Mucosa of stomach (tissue), 1 donor: Measurements from ENCODE around the gene KCNG4.
"Not testable (repeated sequence)": the region's sequence is repeated elsewhere in the genome, so short reads cannot be mapped to it uniquely, and the experiment has no call there.

Source experiments
- H3K27me3 ChIP-seq: one replicate; pipeline ENCODE4 v1.7.0; 2013; ENCODE audit warnings: mild to moderate bottlenecking, low read length; ENCODE audit not compliant: control insufficient read depth, insufficient read depth
- H3K36me3 ChIP-seq: one replicate; pipeline ENCODE4 v1.7.0; 2013; ENCODE audit warnings: low read length; ENCODE audit not compliant: control insufficient read depth, insufficient read depth
- H3K4me1 ChIP-seq: one replicate; pipeline ENCODE4 v1.7.0; 2013; ENCODE audit warnings: mild to moderate bottlenecking, low read length; ENCODE audit not compliant: control insufficient read depth, insufficient read depth
- H3K4me3 ChIP-seq: one replicate; pipeline ENCODE4 v1.7.0; 2013; ENCODE audit warnings: low read length
- H3K9ac ChIP-seq: one replicate; pipeline ENCODE4 v1.7.0; 2013; ENCODE audit warnings: mild to moderate bottlenecking, low read length, moderate library complexity
- H3K9me3 ChIP-seq: one replicate; pipeline ENCODE4 v1.7.0; 2013; ENCODE audit warnings: mild to moderate bottlenecking, low read length, moderate library complexity; ENCODE audit not compliant: control insufficient read depth
- donor health status: Pancreatic carcinoma.

The KCNG4 gene

DNA sequence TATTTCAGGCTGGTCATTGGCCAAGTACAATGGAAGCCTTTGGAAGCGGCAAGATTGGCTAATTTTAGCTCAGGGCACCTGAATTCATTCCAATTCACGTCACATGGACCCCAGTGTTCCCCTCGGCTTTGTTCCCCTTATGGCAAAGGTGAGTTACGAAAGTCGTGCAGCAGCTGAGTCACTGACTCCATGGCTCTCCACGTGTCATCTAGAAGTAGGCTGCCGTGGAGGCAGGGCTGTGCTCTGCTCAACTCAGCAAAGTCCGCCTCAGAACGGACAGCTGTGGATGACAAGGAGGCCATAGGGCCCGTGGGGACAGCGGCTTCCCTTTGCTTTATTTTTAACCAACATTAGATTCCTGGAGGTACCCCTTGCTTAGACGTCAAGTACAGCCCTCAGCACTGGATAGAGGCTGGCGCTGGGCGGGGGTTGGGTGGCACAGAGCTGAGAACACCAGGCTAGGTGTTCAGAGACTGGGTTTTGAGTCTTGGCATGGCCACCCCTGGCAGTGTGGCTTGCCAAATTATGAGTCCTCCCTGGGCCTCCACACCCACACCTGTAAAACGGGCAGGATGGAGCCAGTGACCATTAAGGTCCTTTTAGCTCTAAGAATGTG is 25.3 kb downstream of the KCNG4 start:
- Histone ChIP-seq H3K4me1 (no peaks in the 10 kb centered on the region), H3K9me3 (no peaks in the 10 kb centered on the region), H3K27me3 (no peaks in the 10 kb centered on the region), H3K9ac (no peak overlapping the region), H3K4me3 (no peak overlapping the region), H3K36me3 (no peaks in the 10 kb centered on the region)

DNA sequence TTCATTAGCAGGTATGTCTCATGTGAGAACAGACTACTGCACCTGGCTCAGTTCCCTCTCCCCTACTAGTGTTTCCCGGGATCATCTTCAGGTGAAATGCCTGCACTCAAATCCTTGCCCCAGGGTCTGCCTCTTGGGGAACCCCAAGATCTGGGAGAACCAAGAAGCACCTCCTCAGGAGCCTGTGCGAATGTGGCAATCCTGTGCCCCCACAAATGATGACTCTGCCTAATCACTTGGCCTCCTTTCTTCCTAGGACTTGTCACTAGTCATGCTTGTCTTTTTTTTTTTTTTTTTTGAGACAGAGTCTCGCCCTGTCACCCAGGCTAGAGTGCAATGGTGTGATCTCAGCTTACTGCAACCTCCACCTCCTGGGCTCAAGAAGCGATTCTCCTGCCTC is 27.2 kb downstream of the KCNG4 start:
- Histone ChIP-seq H3K4me1 (no peaks in the 10 kb centered on the region), H3K27me3 (no peaks in the 10 kb centered on the region), H3K4me3 (no peak overlapping the region), H3K9ac (no peak overlapping the region), H3K36me3 (no peaks in the 10 kb centered on the region), H3K9me3 (no peaks in the 10 kb centered on the region)

DNA sequence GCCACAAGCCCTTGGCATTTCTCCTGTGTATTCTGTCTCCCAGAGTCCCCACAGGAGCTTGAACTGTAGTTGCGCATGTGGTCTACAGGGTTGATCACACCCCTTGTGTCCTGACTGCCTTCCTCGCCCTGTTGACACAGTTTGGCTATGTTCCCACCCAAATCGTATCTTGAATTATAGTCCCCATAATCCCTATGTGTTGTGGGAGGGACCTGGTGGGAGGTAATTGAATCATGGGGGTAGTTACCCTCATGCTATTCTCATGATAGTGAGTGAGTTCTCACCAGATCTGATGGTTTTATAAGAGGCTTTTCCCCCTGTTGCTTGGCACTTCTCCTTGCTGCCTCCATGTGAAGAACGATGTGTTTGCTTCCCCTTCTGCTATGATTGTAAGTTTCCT is 27.7 kb downstream of the KCNG4 start:
- no peaks in the 10 kb centered on the region for H3K27me3 ChIP-seq
- no peak overlapping the region for H3K9ac ChIP-seq
- no peaks in the 10 kb centered on the region for H3K36me3 ChIP-seq
- H3K9me3 ChIP-seq = no peaks in the 10 kb centered on the region
- H3K4me3 ChIP-seq = no peak overlapping the region
- H3K4me1 ChIP-seq = no peaks in the 10 kb centered on the region

- no peaks in the 10 kb centered on the region for H3K36me3 ChIP-seq
- H3K9me3 ChIP-seq = no peaks in the 10 kb centered on the region
- no peak overlapping the region for H3K4me3 ChIP-seq
- H3K9ac ChIP-seq = no peak overlapping the region
- H3K4me1 ChIP-seq = no peaks in the 10 kb centered on the region
- H3K27me3 ChIP-seq = no peaks in the 10 kb centered on the region
Observed at GRCh38 chr16:84209989-84210388, 29.8 kb downstream of the KCNG4 start.

GRCh38 chr16:84207879-84208278 is 31.9 kb downstream of the KCNG4 start:
- Histone ChIP-seq H3K4me1 (no peaks in the 10 kb centered on the region), H3K36me3 (no peaks in the 10 kb centered on the region), H3K9me3 (no peaks in the 10 kb centered on the region), H3K4me3 (no peak overlapping the region), H3K9ac (no peak overlapping the region), H3K27me3 (no peaks in the 10 kb centered on the region)

DNA sequence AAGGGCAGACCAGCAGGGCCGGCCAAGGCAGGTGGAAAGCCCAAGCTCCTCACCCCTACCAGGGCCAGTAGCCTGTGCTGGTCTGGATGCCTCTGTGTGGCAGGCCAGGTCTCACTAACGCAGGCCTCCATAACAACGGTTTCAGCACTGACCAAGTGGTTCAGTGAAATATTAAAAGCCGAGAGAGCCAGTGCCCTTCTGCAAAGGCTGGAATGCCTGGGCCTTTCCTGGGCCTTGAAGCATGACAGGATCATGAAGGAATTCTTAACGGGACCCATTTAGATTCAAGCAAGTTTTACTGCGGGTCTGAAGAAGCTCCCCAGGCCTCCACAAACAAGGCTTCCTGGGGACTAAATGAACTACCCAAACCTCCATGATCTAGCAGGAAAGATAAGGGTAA is 32.6 kb downstream of the KCNG4 start:
- no peaks in the 10 kb centered on the region for H3K9me3 ChIP-seq
- no peaks in the 10 kb centered on the region for H3K27me3 ChIP-seq
- no peak overlapping the region for H3K9ac ChIP-seq
- no peak overlapping the region for H3K4me3 ChIP-seq
- no peaks in the 10 kb centered on the region for H3K36me3 ChIP-seq
- no peaks in the 10 kb centered on the region for H3K4me1 ChIP-seq

- Histone ChIP-seq H3K36me3 (no peaks in the 10 kb centered on the region), H3K9ac (no peak overlapping the region), H3K9me3 (no peaks in the 10 kb centered on the region), H3K4me1 (no peaks in the 10 kb centered on the region), H3K4me3 (no peak overlapping the region), H3K27me3 (no peaks in the 10 kb centered on the region)
Observed at GRCh38 chr16:84205976-84206691, 33.7 kb downstream of the KCNG4 start.

DNA sequence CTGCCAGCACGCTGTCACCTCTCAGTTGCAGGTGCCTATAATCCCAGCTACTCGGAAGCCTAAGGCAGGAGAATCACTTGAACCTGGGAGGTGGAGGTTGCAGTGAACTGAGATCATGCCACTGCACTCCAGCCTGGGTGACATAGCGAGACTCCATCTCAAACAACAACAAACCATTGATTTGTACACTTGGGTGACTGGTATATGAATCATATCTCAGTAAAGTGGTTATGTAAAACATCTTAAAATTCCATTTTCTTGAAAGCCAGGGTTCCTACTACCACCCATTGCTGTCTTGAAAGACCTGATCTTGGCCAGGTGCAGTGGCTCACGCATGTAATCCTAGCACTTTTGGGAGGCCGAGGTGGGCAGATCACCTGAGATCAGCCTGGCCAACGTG is 34.7 kb downstream of the KCNG4 start:
- not testable (repeated sequence) for H3K9ac ChIP-seq, H3K9me3 ChIP-seq, H3K36me3 ChIP-seq, H3K4me1 ChIP-seq, H3K27me3 ChIP-seq, H3K4me3 ChIP-seq

DNA sequence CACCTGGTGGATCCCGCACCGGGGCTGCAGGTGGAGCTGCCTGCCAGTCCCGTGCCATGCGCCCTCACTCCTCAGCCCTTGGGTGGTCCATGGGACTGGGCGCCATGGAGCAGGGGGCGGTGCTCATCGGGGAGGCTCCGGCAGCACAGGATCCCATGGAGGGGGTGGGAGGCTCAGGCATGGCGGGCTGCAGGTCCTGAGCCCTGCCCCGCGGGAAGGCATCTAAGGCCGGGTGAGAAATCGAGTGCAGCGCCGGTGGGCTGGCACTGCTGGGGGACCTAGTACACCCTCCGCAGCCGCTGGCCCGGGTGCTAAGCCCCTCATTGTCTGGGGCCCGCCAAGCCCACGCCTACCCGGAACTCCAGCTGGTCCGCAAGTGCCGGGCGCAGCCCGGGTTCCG is 35.3 kb downstream of the KCNG4 start:
- H3K36me3 ChIP-seq, H3K4me3 ChIP-seq, H3K9me3 ChIP-seq, H3K27me3 ChIP-seq, H3K4me1 ChIP-seq, H3K9ac ChIP-seq: not testable (repeated sequence)

DNA sequence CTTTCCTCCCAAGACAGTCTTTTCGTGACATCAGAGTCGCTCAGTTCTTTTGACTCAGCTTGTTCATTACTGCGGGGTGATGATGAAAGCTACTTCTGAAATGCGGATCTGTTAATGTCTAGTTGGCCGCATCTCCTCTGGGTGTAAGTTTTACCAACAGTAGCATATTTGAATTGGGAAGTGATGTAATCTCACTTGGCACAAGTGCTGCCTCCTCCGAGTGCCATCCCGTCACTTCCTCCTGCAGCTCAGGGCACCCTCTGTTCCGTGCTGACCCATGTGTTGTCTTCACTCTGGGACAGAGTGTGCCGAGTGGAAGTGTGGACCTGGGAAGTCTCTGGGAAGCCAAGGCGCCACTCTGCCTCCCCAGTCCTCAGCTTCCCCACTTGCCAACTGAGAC is 40.0 kb downstream of the KCNG4 start:
- peaks cover 5% of the 10 kb centered on the region for H3K27me3 ChIP-seq
- no peaks in the 10 kb centered on the region for H3K9me3 ChIP-seq
- H3K9ac ChIP-seq = no peak overlapping the region
- no peaks in the 10 kb centered on the region for H3K4me1 ChIP-seq
- no peaks in the 10 kb centered on the region for H3K36me3 ChIP-seq
- H3K4me3 ChIP-seq = no peak overlapping the region

GRCh38 chr16:84199097-84199496 is 40.7 kb downstream of the KCNG4 start:
- no peaks in the 10 kb centered on the region for H3K36me3 ChIP-seq
- H3K27me3 ChIP-seq = peaks cover 12% of the 10 kb centered on the region
- H3K4me3 ChIP-seq = no peak overlapping the region
- no peak overlapping the region for H3K9ac ChIP-seq
- no peaks in the 10 kb centered on the region for H3K4me1 ChIP-seq
- H3K9me3 ChIP-seq = no peaks in the 10 kb centered on the region

DNA sequence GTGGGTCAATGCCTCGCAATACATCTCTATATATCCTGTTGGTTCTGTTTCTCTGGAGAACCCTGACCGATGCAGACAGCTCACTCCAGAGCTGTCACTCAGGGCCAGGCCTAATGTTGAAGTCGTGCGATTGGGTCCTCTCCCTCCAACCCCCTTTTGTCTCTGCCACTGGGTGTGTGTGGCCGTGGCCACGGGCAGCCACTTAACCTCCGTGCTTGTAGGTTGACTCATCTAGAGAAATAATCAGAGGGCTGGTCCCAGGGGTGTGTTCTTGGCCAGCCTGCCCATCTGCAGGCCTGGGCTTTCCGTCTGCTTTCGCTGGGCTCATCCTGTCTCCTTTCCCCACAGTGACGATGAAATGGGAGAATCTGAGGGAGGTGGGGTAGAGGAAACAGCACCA is 41.4 kb downstream of the KCNG4 start:
- Histone ChIP-seq H3K9me3 (no peaks in the 10 kb centered on the region), H3K36me3 (no peaks in the 10 kb centered on the region), H3K4me3 (no peak overlapping the region), H3K27me3 (peaks cover 12% of the 10 kb centered on the region), H3K4me1 (no peaks in the 10 kb centered on the region), H3K9ac (no peak overlapping the region)
